Cerebellar cortex (tissue), 1 donor: ENCODE data around the gene PMAIP1.
"Not testable (repeated sequence)": the region's sequence is repeated elsewhere in the genome, so short reads cannot be mapped to it uniquely, and the experiment has no call there.

Experiments
- DNase-seq: peaks from one replicate; pipeline ENCODE4 v3.0.0-alpha.2; 2015; ENCODE audit warnings: low spot score

PMAIP1 gene

DNA sequence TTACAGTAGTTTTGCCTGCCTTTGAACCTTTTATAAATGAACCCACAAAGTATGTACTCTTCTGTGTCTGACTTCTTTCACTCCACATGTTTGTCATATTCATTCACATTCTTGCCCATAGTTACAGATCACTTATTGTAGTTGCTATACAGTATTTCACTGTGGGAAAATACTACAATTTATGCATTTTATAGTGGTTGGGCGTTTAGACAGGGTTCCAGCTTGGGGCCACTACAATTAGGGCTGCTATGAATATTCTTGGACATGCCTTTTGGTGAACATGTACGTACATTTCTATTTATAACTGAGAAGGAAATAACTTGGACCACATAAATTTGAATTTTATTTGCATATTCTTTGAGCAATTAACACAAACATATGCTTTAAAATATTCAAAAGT, 15.4 kb upstream of the PMAIP1 start:
- DNase-seq, result no peak

DNA sequence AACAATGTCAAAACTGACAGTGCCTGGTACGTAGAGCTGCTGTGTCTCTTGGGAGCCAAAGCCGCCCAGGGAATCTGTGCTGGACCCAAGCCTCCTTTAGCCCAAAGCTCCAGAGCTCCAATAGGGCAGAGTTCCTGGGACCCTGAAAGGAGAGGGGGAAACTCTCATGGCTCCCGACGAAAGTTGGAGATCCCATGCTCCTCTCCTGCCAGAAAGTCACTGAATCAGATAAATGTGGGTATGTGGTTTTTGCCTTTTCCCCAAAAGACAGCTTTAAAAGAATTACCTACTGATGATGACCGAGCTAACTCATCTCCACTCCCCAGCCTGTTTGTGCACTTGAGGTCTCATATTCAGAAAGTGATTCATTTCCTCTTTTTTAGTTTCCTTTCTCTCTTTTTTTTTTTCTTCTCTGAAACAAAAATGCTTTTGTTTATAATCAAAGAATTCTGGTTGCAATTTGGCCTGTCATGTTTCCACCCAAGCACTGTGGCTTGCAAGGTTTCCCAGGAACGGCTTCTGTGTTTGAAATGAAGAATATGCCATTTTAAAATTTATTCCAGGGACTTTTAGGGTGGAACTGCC, 14.1 kb upstream of the PMAIP1 start:
- no peak for DNase-seq

GRCh38 chr18:59886399-59886798, 13.4 kb upstream of the PMAIP1 start:
- not testable (repeated sequence) for DNase-seq

DNA sequence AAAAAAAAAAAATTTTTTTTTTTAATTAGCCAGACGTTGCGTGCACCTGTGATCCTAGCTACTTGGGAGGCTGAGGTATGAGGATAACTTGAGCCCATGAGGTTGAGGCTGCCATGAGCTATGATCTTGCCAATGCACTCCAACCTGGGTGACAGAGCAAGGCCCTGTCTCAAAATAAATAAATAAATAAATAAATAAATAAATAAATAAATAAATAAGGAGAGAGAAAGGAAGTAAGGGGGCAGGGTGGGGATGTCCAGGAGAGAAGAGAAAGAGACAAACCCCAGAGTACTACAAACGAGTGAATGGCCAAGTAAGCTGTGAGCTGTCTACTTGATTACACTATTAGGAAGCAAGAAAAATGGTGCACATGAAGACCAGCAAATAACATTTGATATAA, 7.7 kb upstream of the PMAIP1 start:
- DNase-seq, result no peak

DNA sequence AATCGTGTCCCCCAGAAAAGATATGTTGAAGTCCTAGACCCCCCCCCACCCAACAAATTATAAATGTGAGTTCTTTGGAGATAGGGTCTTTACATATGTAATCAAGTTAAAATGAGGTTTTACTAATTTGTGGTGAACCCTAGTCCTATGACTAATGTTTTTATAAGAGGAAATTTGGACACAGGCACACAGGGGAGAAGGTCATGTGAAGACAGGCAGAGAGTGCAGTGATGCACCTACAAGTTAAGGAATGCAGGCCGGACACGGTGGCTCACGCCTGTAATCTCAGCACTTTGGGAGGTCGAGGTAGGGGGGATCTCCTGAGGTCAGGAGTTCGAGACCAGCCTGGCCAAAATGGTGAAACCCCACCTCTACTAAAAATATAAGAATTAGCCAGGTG, 5.8 kb upstream of the PMAIP1 start:
- DNase-seq, result no peak

GRCh38 chr18:59897321-59897954, 2.4 kb upstream of the PMAIP1 start:
- no peak for DNase-seq

DNA sequence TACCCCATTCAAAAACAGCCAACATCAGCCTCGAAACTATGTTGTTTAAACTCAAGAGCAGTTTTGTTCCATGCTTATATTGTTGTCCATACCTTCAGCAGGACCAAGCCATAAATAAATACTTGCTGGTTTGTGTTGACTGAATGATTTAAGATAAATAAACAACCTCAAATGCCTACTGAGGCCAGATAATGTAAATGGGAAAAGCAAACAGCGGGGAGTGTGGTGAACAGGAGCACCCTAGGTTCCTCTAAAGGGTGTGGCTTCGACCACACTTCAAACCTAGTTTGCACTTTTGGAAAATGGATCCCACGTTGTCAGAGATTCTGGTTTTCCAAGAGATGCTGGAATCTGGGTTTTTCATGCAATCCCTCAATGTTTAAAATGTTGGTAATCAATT, 1.7 kb upstream of the PMAIP1 start:
- DNase-seq, result no peak

GRCh38 chr18:59898609-59899297, 1.0 kb upstream of the PMAIP1 start:
- no peak for DNase-seq

GRCh38 chr18:59900222-59901128, 679 bp downstream of the PMAIP1 start:
- DNase-seq, result no peak

DNA sequence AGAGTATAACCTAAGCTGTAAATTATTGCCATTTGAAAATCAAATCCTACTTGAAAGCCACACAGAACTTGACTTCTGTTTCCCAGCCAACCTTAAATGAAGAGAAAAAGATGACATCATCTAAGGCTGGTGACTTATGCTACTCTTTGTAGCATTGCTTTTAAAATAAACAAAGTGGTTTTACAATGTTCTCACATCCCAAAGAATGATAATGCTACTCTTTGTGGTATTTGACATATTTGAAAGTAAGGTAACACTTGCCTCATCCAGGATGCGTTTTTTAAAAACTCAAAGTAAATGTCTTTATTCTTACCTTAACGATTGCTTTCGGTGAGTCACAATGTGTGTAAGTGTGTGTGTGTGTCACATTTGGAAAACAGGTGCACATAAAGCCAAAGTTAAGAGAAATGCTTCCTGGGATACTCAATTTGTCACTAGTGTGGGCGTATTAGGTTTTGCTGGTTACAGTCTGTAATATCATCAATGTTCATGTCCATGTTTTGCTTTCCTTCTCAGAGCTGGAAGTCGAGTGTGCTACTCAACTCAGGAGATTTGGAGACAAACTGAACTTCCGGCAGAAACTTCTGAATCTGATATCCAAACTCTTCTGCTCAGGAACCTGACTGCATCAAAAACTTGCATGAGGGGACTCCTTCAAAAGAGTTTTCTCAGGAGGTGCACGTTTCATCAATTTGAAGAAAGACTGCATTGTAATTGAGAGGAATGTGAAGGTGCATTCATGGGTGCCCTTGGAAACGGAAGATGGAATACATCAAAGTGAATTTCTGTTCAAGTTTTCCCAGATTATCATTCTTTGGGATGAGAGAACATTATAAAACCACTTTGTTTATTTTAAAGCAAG, 2.6 kb downstream of the PMAIP1 start:
- no peak for DNase-seq

- no peak for DNase-seq
These were observed 3.3 kb downstream of the PMAIP1 start for GRCh38 chr18:59902993-59903610.

DNA sequence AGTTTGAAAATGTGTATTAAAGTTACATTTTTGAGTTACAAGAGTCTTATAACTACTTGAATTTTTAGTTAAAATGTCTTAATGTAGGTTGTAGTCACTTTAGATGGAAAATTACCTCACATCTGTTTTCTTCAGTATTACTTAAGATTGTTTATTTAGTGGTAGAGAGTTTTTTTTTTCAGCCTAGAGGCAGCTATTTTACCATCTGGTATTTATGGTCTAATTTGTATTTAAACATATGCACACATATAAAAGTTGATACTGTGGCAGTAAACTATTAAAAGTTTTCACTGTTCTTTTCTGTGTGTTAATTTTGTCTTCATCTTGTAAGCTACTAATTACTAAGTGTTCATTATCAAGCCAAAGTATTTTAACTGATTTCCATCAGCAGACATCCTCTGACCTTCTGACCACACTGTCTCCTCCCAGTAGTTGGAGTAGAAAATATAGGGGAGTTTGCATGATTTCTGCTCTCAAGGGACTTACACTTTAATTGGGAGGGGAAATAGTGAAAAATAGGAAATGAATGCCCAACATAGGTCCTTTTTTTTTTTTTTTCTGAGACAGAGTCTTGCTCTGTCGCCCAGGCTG, 4.3 kb downstream of the PMAIP1 start:
- no peak for DNase-seq

DNA sequence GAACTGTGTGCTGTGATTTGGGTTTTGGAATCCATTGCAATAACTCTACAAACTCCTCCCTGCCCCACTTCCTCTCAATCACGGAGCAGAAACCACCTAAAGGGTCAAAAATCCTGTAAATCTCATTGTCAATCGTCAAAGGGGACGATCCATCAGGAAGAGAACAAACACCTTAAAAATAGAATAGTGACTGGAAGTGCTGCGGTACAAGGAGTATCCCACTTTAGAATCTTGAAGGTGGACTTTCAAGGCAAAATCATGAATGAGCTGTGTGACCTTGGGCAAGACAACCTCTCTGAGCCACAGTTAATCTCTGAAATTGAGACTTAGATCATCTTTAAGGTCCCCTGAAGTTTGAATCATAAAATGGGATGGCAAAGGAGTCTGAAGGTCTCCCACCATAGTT, 5.9 kb downstream of the PMAIP1 start:
- no peak for DNase-seq

- no peak for DNase-seq
These were observed 6.4 kb downstream of the PMAIP1 start for GRCh38 chr18:59906203-59906602.

- no peak for DNase-seq
These were observed 7.4 kb downstream of the PMAIP1 start for GRCh38 chr18:59907172-59907571.

DNA sequence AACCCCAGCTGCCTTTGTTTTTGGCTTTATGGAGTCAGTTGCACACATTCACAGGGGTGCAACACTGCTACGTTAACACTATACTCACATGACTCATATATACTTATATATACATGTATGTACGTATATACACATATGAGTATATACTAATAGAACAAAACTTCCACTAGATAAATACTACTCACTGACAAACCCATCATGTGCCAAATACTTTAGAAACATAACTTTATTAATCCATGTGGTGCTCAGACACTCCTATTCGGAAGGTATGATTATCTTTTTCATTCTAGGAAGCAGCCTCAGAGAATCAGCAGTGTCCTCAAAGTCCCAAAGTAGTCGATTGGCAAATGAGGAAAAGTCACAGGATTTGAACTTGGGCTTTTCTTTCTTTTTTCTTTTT, 7.9 kb downstream of the PMAIP1 start:
- DNase-seq, result no peak

- no peak for DNase-seq
These were observed 9.0 kb downstream of the PMAIP1 start for GRCh38 chr18:59908799-59909198.

DNA sequence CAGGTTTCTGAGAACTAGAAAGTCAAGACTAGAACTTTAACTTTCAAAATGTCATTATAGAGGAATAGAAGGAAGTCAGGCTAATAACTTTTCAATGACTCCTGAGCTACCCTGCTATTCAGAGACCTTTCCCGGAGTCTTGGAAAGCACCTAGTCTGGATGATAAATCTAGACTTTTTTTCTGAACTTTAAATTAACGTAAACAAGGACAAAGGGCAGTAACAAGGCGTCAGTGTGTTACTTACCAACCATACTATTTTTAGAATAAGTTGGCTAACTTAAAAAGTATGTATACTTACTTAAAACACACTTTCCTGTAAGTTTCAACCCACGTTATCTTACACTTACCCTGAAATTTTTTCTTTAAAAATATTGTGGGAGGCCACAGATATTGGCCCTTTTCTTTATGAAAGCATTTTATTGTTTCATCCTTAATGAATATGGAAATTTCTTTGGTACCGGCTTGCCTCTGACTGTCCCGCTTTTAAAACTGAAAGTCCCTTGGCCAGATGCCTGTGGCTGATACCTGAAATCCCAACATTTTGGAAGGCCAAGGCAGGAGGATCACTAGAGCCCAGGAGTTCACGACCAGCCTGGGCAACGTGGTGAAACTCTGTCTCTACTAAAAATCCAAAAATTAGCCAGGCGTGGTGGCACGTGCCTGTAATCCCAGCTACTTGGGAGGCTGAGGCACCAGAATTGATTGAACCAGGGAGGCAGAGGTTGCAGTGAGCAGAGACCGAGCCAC, 9.7 kb downstream of the PMAIP1 start:
- no peak for DNase-seq

DNA sequence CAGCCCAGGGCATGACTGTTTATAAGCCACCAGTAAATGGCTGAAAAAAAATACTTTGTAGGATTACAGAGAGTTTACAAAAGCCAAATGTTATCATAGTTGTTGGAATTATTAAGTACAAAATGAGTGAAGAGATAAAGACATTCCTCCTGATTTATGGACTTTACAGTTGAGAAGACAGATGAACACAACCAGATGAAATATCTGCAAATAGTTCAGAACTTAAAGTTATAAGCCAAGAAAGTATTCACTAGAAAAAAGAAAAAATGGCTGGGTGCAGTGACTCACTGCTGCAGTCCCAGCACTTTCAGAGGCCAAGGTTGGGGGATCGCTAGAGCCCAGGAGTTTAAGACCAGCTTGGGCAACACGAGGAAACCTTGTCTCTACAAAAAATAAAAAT, 11.2 kb downstream of the PMAIP1 start:
- DNase-seq, result no peak

DNA sequence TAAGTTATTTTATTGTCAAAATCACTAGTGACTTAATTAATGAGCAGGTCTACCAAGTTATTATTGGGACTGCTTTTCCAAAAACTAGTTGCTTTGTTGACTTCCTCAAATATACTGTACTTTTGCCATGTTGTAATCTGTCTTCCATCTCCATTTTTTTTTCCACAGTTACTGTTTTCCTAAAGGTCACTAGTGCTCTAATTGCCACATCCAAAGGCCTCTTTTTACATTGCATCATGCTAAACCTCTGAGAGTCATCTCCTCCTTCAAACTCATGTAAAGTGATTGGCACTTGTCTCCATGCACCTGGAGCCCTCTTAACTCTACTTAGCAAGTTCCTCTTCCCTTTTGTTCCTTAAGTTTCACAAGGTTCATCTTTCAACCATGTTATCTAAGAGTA, 11.8 kb downstream of the PMAIP1 start:
- no peak for DNase-seq
